ENCODE measurements around the gene PPT1. TPM values are rescaled to one million over a fixed set of nuclear protein-coding genes. Genes with fewer than 3 reads are reported as not detected.

The PPT1 gene
- 58.9 to 71.8 TPM (median 63.8 TPM) in 5 replicates for total RNA-seq (2022; extraction: Qiagen RNA extraction; ENCODE audit: low read depth)

GRCh38 chr1:40096977-40097782 is at the start of gene PPT1:
Gene PPT1, minus strand, starts transcription at chr1:40097252. Its CDS starts 14 bp downstream, at chr1:40097238.

GRCh38 chr1:40040511-40041465 is 56.3 kb downstream of the PPT1 start, which contains the start of gene CAP1:
Gene CAP1, plus strand, starts transcription at chr1:40040729. Its CDS starts 18,618 bp downstream, at chr1:40059347.

Other genes starting within 250 kb of the PPT1 start
- gene TRIT1, start 213.7 kb downstream of the PPT1 start, total RNA-seq (2022; extraction: Qiagen RNA extraction; ENCODE audit: low read depth): 13.7 to 17.7 TPM (median 16.3 TPM) in 5 replicates
- gene MYCL, start 195.3 kb downstream of the PPT1 start, total RNA-seq (2022; extraction: Qiagen RNA extraction; ENCODE audit: low read depth): 1.3 to 1.7 TPM (median 1.5 TPM) in 5 replicates
- gene MFSD2A, start 142.1 kb downstream of the PPT1 start, total RNA-seq (2022; extraction: Qiagen RNA extraction; ENCODE audit: low read depth): 4.5 to 6.2 TPM (median 5.5 TPM) in 5 replicates
- gene CAP1, start 56.5 kb downstream of the PPT1 start, total RNA-seq (2022; extraction: Qiagen RNA extraction; ENCODE audit: low read depth): 211 to 268 TPM (median 244 TPM) in 5 replicates
- 4.4 to 5.8 TPM (median 5.8 TPM) in 5 replicates for gene RLF, start 64.1 kb upstream of the PPT1 start, total RNA-seq (2022; extraction: Qiagen RNA extraction; ENCODE audit: low read depth)
- gene TMCO2, start 150.7 kb upstream of the PPT1 start, total RNA-seq (2022; extraction: Qiagen RNA extraction; ENCODE audit: low read depth): not detected in 5 replicates
- 31.6 to 44.7 TPM (median 37.6 TPM) in 5 replicates for gene ZMPSTE24, start 161.0 kb upstream of the PPT1 start, total RNA-seq (2022; extraction: Qiagen RNA extraction; ENCODE audit: low read depth)
- 0.06 to 0.17 TPM (median 0.12 TPM) in 4 of 5 replicates, not detected in the other for gene COL9A2, start 220.0 kb upstream of the PPT1 start, total RNA-seq (2022; extraction: Qiagen RNA extraction; ENCODE audit: low read depth)